AG09319 (cell line): ENCODE data around the gene ZNF614.
A peak's percentile ranks its signal among the peaks of the same experiment; 100 is the strongest.
"Not testable (repeated sequence)": the region's sequence is repeated elsewhere in the genome, so short reads cannot be mapped to it uniquely, and the experiment has no call there.

Source experiments
- DNase-seq: peaks from one replicate; pipeline ENCODE4 v3.0.0-alpha.2; 2010; ENCODE audit warnings: low read depth; ENCODE audit errors: extremely low read depth
- TF ChIP-seq, protein P1 (sequence below): IDR thresholded peaks from 2 replicates; pipeline ENCODE4 v1.5.1; 2011; ENCODE audit warnings: low read depth, mild to moderate bottlenecking, inconsistent platforms, low read length, moderate library complexity

Gene ZNF614

DNA sequence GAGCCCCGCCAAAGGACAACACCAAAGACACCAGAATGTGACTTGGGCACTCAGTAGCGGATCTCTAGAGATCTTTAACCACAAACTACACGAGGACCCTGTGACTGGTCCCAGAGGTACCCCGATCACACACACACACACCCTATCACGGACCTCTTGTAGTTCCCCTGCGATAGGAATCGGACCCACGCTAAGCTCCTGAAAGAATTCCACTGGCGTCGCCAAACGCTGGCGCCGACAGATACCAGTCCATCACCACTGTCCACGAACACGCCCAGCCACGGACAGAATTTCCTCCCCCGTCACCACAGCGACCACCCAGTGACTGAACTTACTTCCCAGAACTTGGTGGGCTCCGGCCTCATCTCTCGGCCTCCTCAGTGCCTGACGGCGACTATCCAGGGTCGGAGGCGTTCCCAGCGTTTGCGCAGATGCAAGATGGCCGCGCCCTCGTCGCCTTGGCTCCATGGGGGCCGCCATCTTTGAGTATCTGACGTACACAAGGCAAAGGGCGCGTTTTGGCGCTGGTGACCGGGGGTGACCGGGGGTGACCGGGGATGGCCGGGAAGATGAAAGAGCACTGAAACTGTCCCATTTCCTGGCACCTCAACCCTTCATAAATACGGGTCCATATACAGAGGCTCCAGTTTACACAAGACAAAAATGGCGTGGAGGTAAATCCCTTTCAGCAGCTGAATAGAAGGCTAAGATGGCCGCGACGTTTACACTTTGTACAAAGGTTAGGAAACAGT lies 20.2 kb downstream of the ZNF614 start, which contains the start of gene ZNF615:
Gene ZNF615, minus strand, starts transcription at position 406 of the 752 bp plus-strand sequence. CDS start 4,500 bp downstream, outside the sequence.
- TF ChIP-seq, protein P1, sequence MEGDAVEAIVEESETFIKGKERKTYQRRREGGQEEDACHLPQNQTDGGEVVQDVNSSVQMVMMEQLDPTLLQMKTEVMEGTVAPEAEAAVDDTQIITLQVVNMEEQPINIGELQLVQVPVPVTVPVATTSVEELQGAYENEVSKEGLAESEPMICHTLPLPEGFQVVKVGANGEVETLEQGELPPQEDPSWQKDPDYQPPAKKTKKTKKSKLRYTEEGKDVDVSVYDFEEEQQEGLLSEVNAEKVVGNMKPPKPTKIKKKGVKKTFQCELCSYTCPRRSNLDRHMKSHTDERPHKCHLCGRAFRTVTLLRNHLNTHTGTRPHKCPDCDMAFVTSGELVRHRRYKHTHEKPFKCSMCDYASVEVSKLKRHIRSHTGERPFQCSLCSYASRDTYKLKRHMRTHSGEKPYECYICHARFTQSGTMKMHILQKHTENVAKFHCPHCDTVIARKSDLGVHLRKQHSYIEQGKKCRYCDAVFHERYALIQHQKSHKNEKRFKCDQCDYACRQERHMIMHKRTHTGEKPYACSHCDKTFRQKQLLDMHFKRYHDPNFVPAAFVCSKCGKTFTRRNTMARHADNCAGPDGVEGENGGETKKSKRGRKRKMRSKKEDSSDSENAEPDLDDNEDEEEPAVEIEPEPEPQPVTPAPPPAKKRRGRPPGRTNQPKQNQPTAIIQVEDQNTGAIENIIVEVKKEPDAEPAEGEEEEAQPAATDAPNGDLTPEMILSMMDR = no peak
- DNase-seq = peak; percentile 44

GRCh38 chr19:52007451-52007805 lies 20.8 kb downstream of the ZNF614 start:
- DNase-seq = no peak
- TF ChIP-seq, protein P1 = no peak

DNA sequence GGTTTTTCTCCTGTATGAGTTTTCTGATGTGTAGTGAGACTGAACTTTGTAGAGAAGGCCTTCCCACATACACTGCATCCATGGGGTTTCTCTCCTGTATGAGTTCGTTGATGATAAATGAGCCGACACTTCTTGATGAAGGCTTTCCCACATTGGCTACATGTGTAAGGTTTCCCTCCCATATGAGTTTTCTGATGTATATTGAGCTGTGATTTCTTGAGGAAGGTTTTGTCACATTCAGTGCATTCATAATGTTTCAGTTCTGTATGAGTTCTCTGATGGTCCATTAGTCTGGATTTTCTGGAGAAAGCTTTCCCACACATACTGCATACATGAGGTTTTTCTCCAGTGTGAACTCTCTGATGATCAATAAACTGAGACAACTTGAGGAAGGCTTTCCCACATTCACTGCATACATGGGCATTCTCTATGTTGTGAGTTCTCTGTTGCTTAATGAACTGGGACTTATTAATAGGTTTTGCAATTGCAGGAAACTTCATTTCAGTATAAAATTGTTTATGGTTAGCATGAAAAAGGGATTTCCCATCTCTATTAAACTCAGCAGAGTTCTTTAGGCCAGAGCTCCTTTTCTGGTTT lies 34.0 kb downstream of the ZNF614 start:
- TF ChIP-seq, protein P1 = no peak
- DNase-seq = no peak

DNA sequence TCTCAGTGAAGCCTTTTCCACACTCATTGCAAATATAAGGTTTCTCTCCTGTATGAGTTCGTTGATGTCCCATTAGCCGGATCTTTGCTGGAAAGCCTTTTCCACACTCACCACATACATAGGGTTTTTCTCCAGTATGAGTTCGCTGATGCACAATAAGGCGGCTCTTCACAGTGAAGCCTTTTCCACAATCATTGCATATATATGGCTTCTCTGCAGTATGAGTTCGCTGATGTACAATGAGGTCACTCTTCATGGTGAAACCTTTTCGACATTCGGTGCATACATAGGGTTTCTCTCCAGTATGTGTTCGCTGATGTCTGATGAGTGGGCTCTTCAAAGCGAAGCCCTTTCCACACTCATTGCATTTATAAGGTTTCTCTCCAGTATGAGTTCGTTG lies 34.8 kb downstream of the ZNF614 start:
- DNase-seq = no peak
- TF ChIP-seq, protein P1 = no peak

GRCh38 chr19:51986309-51987291 lies 41.6 kb downstream of the ZNF614 start, which contains the start of gene ZNF350:
Gene ZNF350, minus strand, starts transcription at chr19:51986840. Its CDS starts 12,480 bp downstream, at chr19:51974360.
- TF ChIP-seq, protein P1 = no peak
- peak; percentile 83 for DNase-seq

DNA sequence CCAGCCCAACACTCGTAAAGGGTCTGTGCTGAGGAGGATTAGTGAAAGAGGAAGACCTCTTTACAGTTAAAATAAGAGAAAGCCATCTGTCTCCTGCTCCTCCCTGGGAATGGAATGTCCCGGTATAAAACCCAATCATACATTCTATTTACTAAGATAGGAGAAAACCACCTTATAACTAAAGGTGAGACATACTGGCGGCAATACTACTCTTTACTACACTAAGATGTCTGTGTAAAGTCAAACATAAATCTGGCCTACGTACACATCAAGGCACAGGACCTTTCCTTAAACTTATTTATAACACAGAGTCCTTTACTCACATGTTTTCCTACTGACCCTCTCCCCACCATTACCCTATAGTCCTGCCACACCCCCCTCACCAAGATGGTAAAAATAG lies 44.8 kb downstream of the ZNF614 start:
- no peak for DNase-seq
- TF ChIP-seq, protein P1 = no peak

GRCh38 chr19:51980926-51981325 lies 47.3 kb downstream of the ZNF614 start:
- DNase-seq = not testable (repeated sequence)
